Left forelimb (tissue), 1 donor: ENCODE data around the gene HORMAD2.
"Not testable (repeated sequence)": the region's sequence is repeated elsewhere in the genome, so short reads cannot be mapped to it uniquely, and the experiment has no call there.

Source experiments
- DNase-seq: peaks from one replicate; pipeline ENCODE4 v3.0.0-alpha.2; 2018; ENCODE audit warnings: low spot score

Gene HORMAD2

GRCh38 chr22:30057375-30057774 lies 22.9 kb upstream of the HORMAD2 start:
- DNase-seq = no peak

- not testable (repeated sequence) for DNase-seq
Observed at GRCh38 chr22:30059346-30060020, 20.8 kb upstream of the HORMAD2 start.

- DNase-seq = not testable (repeated sequence)
Observed at GRCh38 chr22:30061094-30061493, 19.2 kb upstream of the HORMAD2 start.

GRCh38 chr22:30062259-30062658 lies 18.0 kb upstream of the HORMAD2 start:
- no peak for DNase-seq

- no peak for DNase-seq
Observed at GRCh38 chr22:30062950-30063349, 17.3 kb upstream of the HORMAD2 start.

GRCh38 chr22:30064172-30064571 lies 16.1 kb upstream of the HORMAD2 start:
- no peak for DNase-seq

GRCh38 chr22:30073743-30074142 lies 6.5 kb upstream of the HORMAD2 start:
- DNase-seq = no peak

- DNase-seq = no peak
Observed at GRCh38 chr22:30074147-30074546, 6.1 kb upstream of the HORMAD2 start.

GRCh38 chr22:30074994-30075393 lies 5.3 kb upstream of the HORMAD2 start:
- no peak for DNase-seq

- no peak for DNase-seq
Observed at GRCh38 chr22:30077279-30077880, 2.9 kb upstream of the HORMAD2 start.

GRCh38 chr22:30078320-30079311 lies 1.6 kb upstream of the HORMAD2 start:
- DNase-seq = no peak

GRCh38 chr22:30080805-30081204 lies 541 bp downstream of the HORMAD2 start:
- DNase-seq = no peak

GRCh38 chr22:30086496-30086895 lies 6.2 kb downstream of the HORMAD2 start:
- DNase-seq = no peak

GRCh38 chr22:30087037-30087436 lies 6.8 kb downstream of the HORMAD2 start:
- not testable (repeated sequence) for DNase-seq

GRCh38 chr22:30087611-30088010 lies 7.3 kb downstream of the HORMAD2 start:
- no peak for DNase-seq

GRCh38 chr22:30088468-30088867 lies 8.2 kb downstream of the HORMAD2 start:
- DNase-seq = no peak

GRCh38 chr22:30089655-30089974 lies 9.4 kb downstream of the HORMAD2 start:
- DNase-seq = no peak

GRCh38 chr22:30092686-30093085 lies 12.4 kb downstream of the HORMAD2 start:
- no peak for DNase-seq

- no peak for DNase-seq
Observed at GRCh38 chr22:30094804-30095203, 14.5 kb downstream of the HORMAD2 start.

GRCh38 chr22:30097861-30098260 lies 17.6 kb downstream of the HORMAD2 start:
- no peak for DNase-seq

GRCh38 chr22:30100770-30101169 lies 20.5 kb downstream of the HORMAD2 start:
- DNase-seq = not testable (repeated sequence)

- no peak for DNase-seq
Observed at GRCh38 chr22:30104501-30105156, 24.4 kb downstream of the HORMAD2 start.
